RWPE1 (cell line): ENCODE data around the gene SCAMP1.

ENCODE experiments used
- CTCF ChIA-PET: fragments of 350-600 bp; sonication (Branson Sonifier 250); formaldehyde crosslinking; extraction: SDS; loops from one replicate; lab custom pipeline; 2021; lab: Yijun Ruan, JAX
- POLR2A ChIA-PET: fragments of 400-600 bp; formaldehyde crosslinking; extraction: SDS; loops from one replicate; lab custom pipeline; 2020; ENCODE audit warnings: antibody characterized with exemption; ENCODE audit not compliant: low non-redundant PET; lab: Yijun Ruan, JAX
- DNase-seq: peaks from one replicate; pipeline ENCODE4 v3.0.0; 2012; ENCODE audit warnings: low spot score
- H3K27ac ChIP-seq: fragments of 450-650 bp; 2 replicates; pipeline ENCODE4 v1.5.1; 2017
- TF ChIP-seq, protein P1 (sequence below): fragments of 450-650 bp; conservative IDR thresholded peaks from 2 replicates; pipeline ENCODE4 v1.5.1; 2017; ENCODE audit warnings: low read depth, mild to moderate bottlenecking

The SCAMP1 gene

GRCh38 chr5:78500028-78500427, 139.6 kb downstream of the SCAMP1 start:
- TF ChIP-seq, protein P1, sequence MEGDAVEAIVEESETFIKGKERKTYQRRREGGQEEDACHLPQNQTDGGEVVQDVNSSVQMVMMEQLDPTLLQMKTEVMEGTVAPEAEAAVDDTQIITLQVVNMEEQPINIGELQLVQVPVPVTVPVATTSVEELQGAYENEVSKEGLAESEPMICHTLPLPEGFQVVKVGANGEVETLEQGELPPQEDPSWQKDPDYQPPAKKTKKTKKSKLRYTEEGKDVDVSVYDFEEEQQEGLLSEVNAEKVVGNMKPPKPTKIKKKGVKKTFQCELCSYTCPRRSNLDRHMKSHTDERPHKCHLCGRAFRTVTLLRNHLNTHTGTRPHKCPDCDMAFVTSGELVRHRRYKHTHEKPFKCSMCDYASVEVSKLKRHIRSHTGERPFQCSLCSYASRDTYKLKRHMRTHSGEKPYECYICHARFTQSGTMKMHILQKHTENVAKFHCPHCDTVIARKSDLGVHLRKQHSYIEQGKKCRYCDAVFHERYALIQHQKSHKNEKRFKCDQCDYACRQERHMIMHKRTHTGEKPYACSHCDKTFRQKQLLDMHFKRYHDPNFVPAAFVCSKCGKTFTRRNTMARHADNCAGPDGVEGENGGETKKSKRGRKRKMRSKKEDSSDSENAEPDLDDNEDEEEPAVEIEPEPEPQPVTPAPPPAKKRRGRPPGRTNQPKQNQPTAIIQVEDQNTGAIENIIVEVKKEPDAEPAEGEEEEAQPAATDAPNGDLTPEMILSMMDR, result no peak
- POLR2A ChIA-PET, result no interaction called here
- no peak overlapping the region for H3K27ac ChIP-seq
- no peak for DNase-seq
- CTCF ChIA-PET, result no interaction called here

DNA sequence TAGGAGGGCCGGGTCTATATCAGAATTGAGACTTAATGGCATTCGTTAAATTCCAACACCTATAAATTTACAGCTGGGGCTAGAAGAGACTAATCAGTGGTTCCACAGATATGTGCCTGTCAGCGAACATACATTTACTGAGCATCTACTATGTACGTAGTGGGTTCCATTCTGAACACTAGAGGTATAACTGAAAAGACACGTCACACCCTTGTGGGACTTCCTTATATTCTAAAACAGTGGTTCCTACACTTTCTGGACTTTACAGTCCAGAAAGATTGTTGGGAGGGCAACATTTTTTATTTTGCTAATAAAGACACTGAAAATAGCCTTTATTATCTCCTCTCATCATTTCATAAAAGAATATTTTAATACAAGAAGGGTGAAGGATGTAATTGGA, 140.5 kb downstream of the SCAMP1 start:
- TF ChIP-seq, protein P1, result no peak
- CTCF ChIA-PET, result no interaction called here
- no peak for DNase-seq
- H3K27ac ChIP-seq, result no peak overlapping the region
- POLR2A ChIA-PET, result no interaction called here

DNA sequence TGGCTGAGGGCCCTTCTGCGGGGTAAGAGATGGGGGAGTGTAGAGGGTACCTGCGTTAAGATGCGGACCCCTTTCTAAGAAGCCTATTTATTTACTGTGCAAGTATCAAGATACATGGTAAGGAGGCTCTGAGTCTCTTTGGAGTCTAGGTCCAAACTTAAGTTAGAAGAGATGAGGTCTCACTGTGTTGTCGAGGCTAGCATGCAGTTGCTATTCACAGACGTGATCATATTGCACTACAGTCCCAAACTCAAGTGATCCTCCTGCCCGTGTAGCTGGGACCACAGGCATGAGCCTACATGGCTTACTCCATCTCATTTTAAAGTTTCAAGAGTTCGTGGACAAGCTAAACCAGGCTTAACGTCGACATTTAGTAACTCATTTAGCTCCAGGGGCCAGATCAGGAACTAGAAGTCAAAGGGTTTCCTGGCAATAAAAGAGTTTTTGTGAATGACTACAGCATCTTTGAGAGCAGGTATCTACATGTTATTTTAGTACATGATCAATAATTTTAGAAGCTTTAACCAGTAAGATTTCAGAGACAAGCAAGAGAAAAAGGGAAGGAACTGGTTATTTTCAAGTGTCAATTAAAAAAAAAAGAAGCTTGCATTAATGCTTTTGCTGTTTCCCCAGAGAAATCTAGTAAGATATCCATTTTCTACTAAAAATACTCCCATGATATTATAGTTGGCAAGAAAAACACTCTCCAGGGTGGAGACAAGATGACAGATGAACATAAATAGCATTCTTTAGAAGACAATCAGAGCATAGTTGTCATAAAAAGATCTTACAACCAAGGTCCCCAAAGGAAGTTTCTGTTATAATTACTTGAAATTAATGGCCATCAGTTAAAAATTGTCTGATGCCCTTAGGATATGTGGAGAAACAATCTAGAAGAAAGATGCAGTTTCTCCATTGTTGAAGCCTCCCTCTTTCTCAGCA, 141.3 kb downstream of the SCAMP1 start:
- TF ChIP-seq, protein P1, result no peak
- DNase-seq, result no peak
- POLR2A ChIA-PET, result no interaction called here
- CTCF ChIA-PET, result no interaction called here
- H3K27ac ChIP-seq, result no peak overlapping the region

- DNase-seq, result no peak
- ChIA-PET POLR2A (no interaction called here), CTCF (interaction anchor here (1.2 to 1.6 kb wide), 2 partner anchors 123 to 134 kb away, joined by 3 to 4 read pairs; no protein-coding TSS in a partner anchor)
- peak overlapping the region; percentile 83 for H3K27ac ChIP-seq
- TF ChIP-seq, protein P1, result no peak
These were observed 143.7 kb downstream of the SCAMP1 start for GRCh38 chr5:78503958-78504653.

GRCh38 chr5:78504704-78505677, 144.6 kb downstream of the SCAMP1 start:
- ChIA-PET POLR2A (interaction anchor here (0.7 kb wide), 1 partner anchor 1750 kb away, joined by 3 read pairs; no protein-coding TSS in a partner anchor), CTCF (interaction anchor here (0.5 to 1.6 kb wide), 6 partner anchors 25 to 461 kb away, joined by 3 to 5 read pairs (median 4); no protein-coding TSS in a partner anchor)
- peak; percentile 90 for DNase-seq
- H3K27ac ChIP-seq, result peak overlapping the region; percentile 83
- TF ChIP-seq, protein P1, result no peak
